ENCODE results near the gene C16orf78. TPM values are rescaled to one million over a fixed set of nuclear protein-coding genes. Genes with fewer than 3 reads are reported as not detected.

C16orf78 gene
- total RNA-seq, 4 donors from 2014 or later = not detected

DNA sequence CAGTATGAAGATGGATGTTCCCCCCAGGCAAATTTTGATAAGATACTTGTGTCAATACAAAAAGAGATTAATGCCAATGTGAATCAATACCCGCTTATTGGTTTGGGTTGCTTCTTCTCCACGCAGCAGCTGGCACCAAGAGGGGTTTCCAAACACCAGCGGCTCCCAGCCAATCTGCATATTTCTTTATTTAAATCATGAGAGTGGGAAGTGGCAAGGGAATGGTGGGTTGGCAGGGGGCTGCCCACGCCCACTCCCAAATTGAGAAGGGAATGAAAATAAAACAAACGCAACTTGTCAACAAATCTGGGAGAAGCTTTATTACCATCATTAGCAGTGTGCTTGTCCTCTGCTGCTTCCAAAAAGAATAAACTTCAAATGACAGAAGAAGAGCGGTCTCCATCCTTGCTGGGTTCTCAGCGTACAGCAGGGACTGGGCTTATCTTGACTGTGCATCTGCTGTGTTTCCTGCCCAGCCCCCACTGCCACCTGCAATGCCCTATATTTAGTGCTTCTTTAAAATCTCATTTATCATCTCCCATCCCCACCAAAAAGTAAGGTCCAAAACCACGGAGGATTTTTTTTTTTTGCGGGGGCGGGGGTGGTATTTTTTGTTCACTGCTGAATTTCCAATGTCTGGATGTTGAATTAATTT, 34.9 kb upstream of the C16orf78 start:
- H3K27me3 ChIP-seq = no peaks in the 10 kb centered on the region
- TF ChIP-seq, protein P1, sequence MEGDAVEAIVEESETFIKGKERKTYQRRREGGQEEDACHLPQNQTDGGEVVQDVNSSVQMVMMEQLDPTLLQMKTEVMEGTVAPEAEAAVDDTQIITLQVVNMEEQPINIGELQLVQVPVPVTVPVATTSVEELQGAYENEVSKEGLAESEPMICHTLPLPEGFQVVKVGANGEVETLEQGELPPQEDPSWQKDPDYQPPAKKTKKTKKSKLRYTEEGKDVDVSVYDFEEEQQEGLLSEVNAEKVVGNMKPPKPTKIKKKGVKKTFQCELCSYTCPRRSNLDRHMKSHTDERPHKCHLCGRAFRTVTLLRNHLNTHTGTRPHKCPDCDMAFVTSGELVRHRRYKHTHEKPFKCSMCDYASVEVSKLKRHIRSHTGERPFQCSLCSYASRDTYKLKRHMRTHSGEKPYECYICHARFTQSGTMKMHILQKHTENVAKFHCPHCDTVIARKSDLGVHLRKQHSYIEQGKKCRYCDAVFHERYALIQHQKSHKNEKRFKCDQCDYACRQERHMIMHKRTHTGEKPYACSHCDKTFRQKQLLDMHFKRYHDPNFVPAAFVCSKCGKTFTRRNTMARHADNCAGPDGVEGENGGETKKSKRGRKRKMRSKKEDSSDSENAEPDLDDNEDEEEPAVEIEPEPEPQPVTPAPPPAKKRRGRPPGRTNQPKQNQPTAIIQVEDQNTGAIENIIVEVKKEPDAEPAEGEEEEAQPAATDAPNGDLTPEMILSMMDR (IDR thresholded peaks at IDR 0.05) = no peak
- no peak for TF ChIP-seq POLR2A (IDR thresholded peaks at IDR 0.05)
- DNase-seq = no peak

DNA sequence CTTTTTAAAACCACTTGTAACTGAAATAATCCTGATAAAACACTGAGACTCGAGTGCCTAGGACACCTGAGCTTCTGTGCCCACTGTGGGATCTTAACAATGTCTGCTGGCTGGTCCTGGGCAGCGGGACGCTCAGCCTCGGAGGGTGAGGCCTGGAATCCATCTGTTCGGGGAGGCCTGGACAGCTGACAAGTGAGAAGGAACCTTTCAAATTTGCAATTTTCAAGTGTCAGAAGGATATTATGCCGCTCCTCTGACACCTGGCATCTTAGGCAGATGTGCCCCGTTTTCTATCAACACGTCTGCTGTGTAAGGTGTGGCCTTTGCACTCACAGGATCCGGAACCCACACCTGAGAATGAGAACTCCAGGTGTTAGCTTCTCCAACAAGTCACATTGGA, 33.1 kb upstream of the C16orf78 start:
- TF ChIP-seq, protein P1 (IDR thresholded peaks at IDR 0.05) = no peak
- TF ChIP-seq POLR2A (IDR thresholded peaks at IDR 0.05) = no peak
- H3K36me3 ChIP-seq = no peaks in the 10 kb centered on the region
- H3K27ac ChIP-seq = no peak overlapping the region
- H3K4me1 ChIP-seq = no peaks in the 10 kb centered on the region
- H3K9me3 ChIP-seq = no peaks in the 10 kb centered on the region
- no peak for DNase-seq
- H3K27me3 ChIP-seq = no peaks in the 10 kb centered on the region
- H3K4me3 ChIP-seq = no peak overlapping the region

More for the DNA sequence above, 34.9 kb upstream of the C16orf78 start:
- H3K9me3 ChIP-seq = no peaks in the 10 kb centered on the region
- no peaks in the 10 kb centered on the region for H3K36me3 ChIP-seq
- no peak overlapping the region for H3K4me3 ChIP-seq
- H3K4me1 ChIP-seq = no peaks in the 10 kb centered on the region
- no peak overlapping the region for H3K27ac ChIP-seq

DNA sequence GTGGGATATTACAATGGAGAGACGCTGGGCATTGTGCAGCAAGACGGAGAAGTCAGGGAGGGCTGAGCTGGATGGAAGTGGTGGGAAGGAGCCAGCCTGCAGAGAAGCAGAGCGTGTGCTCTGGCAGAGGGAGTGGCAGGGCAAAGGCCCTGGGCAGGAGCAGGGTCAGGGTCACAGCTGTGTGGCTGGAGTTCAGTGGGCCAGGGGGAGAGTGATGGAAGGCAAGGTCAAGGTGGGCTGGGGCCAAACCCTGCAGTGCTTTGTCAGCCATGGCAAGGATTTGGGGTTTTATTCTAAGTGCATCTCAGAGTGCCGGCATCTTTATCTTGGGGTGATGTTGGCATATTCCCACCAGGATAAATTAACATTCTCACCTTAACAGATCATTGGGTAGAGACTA, 31.9 kb upstream of the C16orf78 start:
- Histone ChIP-seq H3K9me3 (no peaks in the 10 kb centered on the region), H3K4me3 (no peak overlapping the region), H3K27ac (no peak overlapping the region), H3K4me1 (no peaks in the 10 kb centered on the region), H3K27me3 (no peaks in the 10 kb centered on the region), H3K36me3 (no peaks in the 10 kb centered on the region)
- TF ChIP-seq, protein P1 (IDR thresholded peaks at IDR 0.05) = no peak
- TF ChIP-seq POLR2A (IDR thresholded peaks at IDR 0.05) = no peak
- no peak for DNase-seq

DNA sequence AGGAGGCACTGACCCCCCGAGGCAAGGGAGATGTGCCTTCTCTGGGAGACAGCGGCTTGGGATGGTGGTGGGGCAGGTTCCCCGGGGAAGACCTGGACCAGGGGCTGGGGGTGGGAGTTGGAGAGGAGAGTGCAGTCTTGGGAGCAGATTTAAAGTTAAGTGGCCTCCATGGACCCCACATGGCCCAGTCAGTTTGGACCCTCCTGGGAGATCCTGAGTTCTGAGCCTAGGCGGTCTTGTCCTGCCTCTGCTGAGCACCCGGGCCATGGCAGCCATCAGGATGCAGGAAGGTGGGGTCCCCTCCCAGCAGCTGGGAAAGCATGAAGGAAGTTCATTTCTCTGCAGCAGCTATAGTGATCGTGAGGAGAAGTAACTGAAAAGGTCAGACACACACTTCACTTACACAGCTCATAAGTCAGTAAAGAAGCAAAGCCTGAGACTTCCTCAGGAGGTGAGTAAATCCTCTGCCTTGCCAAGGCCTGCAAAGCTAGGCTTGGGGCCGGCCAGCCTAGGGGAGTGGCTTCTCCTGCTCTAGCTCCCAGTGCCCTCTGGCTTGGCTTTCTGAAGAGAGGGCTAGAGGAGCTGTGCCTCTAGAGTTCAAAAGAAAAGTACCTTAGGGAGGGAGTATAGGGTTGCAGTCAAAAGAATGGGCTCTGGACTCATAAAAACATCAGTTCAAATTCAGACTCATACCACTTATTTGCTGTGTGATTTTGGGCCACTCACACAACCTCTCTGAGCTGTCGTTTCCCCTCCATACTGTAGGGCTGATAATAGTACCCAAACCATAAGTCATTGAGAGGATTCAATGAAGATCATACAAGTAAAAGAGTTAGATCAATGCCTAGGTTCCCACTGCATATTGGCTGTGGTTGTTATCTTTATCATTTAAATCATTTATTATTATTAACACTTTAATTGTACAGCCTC, 31.0 kb upstream of the C16orf78 start:
- Histone ChIP-seq H3K27me3 (no peaks in the 10 kb centered on the region), H3K9me3 (no peaks in the 10 kb centered on the region), H3K4me1 (no peaks in the 10 kb centered on the region), H3K36me3 (no peaks in the 10 kb centered on the region), H3K27ac (no peak overlapping the region), H3K4me3 (no peak overlapping the region)
- no peak for DNase-seq
- no peak for TF ChIP-seq POLR2A (IDR thresholded peaks at IDR 0.05)
- TF ChIP-seq, protein P1 (IDR thresholded peaks at IDR 0.05) = no peak

DNA sequence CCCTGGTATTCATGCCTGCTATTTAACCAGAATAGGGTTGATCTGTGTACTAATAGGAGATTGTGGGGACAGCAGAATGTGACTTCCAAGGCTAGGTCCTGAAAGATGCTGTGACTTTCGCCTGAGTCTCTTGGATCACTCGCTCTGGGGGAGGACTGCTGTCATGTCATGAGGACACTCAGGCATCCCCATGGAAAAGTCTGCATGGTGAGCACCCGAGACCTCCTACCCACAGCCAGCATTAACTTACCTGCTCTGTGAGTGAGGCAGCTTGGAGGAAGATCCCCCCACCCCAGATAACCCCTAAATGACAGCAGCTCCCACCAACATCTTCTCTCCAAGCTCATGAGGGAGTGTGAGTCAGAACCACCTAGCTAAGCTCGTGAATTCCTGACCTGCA, 30.3 kb upstream of the C16orf78 start:
- no peak for DNase-seq
- Histone ChIP-seq H3K4me3 (no peak overlapping the region), H3K36me3 (no peaks in the 10 kb centered on the region), H3K27me3 (no peaks in the 10 kb centered on the region), H3K27ac (no peak overlapping the region), H3K4me1 (no peaks in the 10 kb centered on the region), H3K9me3 (no peaks in the 10 kb centered on the region)
- TF ChIP-seq, protein P1 (IDR thresholded peaks at IDR 0.05) = no peak
- no peak for TF ChIP-seq POLR2A (IDR thresholded peaks at IDR 0.05)
